ENCODE measurements around the gene NR2E3.

The NR2E3 gene

GRCh38 chr15:71800835-71801745 is 9.3 kb upstream of the NR2E3 start:
- POLR2A ChIA-PET (ENCODE audit: low non-redundant PET), result no interaction called here
- CTCF ChIA-PET, result interaction anchor here (0.5 to 2.2 kb wide), 15 partner anchors 20 to 704 kb away, joined by 3 to 10 read pairs (median 4); no protein-coding TSS in a partner anchor
- no peak overlapping the region for H3K27ac ChIP-seq
- TF ChIP-seq CTCF (conservative IDR thresholded peaks at IDR 0.05; ENCODE audit: low read depth), result peak; percentile 90
- DNase-seq (ENCODE audit: low spot score), result peak; percentile 75

DNA sequence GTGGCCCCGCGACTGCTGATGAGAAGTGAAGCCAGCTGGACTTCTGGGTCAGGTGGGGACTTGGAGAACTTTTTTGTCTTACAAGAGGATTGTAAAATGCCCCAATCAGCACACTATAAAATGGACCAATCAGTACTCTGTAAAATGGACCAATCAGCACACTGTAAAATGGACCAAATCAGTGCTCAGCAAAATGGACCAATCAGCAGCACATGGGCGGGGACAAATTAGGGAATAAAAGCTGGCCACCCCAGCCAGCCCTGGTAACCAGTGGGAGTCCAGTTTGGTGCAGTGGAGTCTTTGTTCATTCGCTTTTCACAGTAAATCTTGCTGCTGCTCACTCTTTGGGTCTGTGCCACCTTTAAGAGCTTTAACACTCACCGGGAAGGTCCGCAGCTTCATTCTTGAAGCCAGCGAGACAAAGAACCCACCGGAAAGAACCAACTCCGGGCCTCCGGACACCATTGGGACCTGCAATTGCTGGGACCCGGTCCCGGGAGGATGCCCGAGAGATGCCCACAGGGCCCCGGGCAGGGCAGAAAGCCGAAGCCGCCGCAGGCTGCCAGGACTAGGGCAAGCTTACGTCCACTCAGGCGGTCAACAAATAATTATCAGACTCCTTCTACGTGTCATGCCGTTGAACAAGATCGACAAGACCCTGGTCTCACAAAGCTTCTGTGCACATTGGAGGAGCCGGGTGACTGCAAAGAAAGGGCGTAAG is 8.3 kb upstream of the NR2E3 start:
- POLR2A ChIA-PET (ENCODE audit: low non-redundant PET), result no interaction called here
- CTCF ChIA-PET, result interaction anchor here (0.5 to 2.2 kb wide), 13 partner anchors 10 to 705 kb away, joined by 3 to 10 read pairs (median 3); no protein-coding TSS in a partner anchor
- DNase-seq (ENCODE audit: low spot score), result no peak
- no peak overlapping the region for H3K27ac ChIP-seq
- TF ChIP-seq CTCF (conservative IDR thresholded peaks at IDR 0.05; ENCODE audit: low read depth), result no peak

DNA sequence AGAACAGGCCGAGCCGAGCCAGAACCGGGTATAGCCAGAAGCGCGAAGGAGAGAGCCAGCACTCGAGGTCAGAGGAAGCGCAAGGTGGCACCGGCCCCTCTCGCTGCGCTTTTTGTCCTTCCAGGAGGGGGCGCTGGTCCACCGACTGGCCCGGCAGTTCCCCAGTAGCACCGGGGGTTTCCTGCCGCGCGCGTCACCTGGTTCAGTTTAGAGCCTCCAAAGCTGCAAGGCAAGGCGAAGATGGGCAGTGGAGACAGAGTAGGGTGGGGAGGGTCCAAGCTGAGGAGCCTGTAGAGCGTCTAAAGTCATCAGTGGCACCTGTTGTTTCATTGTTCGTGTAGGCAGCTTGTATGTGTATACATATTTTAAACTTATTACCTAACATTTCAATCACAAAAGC is 7.6 kb upstream of the NR2E3 start:
- no peak overlapping the region for H3K27ac ChIP-seq
- DNase-seq (ENCODE audit: low spot score), result no peak
- POLR2A ChIA-PET (ENCODE audit: low non-redundant PET), result no interaction called here
- TF ChIP-seq CTCF (conservative IDR thresholded peaks at IDR 0.05; ENCODE audit: low read depth), result no peak
- CTCF ChIA-PET, result interaction anchor here (0.6 to 1.1 kb wide), 6 partner anchors 18 to 1105 kb away, joined by 3 to 10 read pairs (median 3); no protein-coding TSS in a partner anchor

GRCh38 chr15:71804226-71804625 is 6.1 kb upstream of the NR2E3 start:
- no peak overlapping the region for H3K27ac ChIP-seq
- no peak for DNase-seq (ENCODE audit: low spot score)
- no peak for TF ChIP-seq CTCF (conservative IDR thresholded peaks at IDR 0.05; ENCODE audit: low read depth)
- ChIA-PET CTCF (interaction anchor here (0.8 to 0.9 kb wide), 2 partner anchors 78 to 357 kb away, joined by 3 to 6 read pairs; no protein-coding TSS in a partner anchor), POLR2A (ENCODE audit: low non-redundant PET) (interaction anchor here (0.5 kb wide), 1 partner anchor 1880 kb away, joined by 3 read pairs; no protein-coding TSS in a partner anchor)

- CTCF ChIA-PET, result interaction anchor here (0.6 to 0.8 kb wide), 2 partner anchors 79 to 142 kb away, joined by 3 to 6 read pairs; no protein-coding TSS in a partner anchor
- DNase-seq (ENCODE audit: low spot score), result no peak
- H3K27ac ChIP-seq, result no peak overlapping the region
- TF ChIP-seq CTCF (conservative IDR thresholded peaks at IDR 0.05; ENCODE audit: low read depth), result no peak
- POLR2A ChIA-PET (ENCODE audit: low non-redundant PET), result no interaction called here
Observed at GRCh38 chr15:71804695-71805470, 5.5 kb upstream of the NR2E3 start.
